A549 (cell line): ENCODE results near the gene SPNS2. TPM values are rescaled to one million over a fixed set of nuclear protein-coding genes. Genes with fewer than 3 reads are reported as not detected.

Source experiments
- ATAC-seq, 2 experiments: fragments of 200-7000 bp in 1 of 2; fragments of >200 bp in 1 of 2; cut with Nextera tagmentation in 1 of 2; cut with Tn5 transposase in 1 of 2; 3 replicates each; pipeline versions ENCODE4 v1.8.0 to v1.9.1; 2018 to 2020; ENCODE audit warnings: mild to moderate bottlenecking in 1 of 2, moderate library complexity in 1 of 2
- CTCF ChIA-PET: fragments of 300-600 bp; sonication (Branson Sonifier 250); formaldehyde crosslinking; extraction: SDS; loops from one replicate; lab custom pipeline; 2021; ENCODE audit warnings: antibody characterized with exemption, inconsistent platforms; lab: Yijun Ruan, JAX
- POLR2A ChIA-PET: fragments of 350-600 bp; formaldehyde crosslinking; extraction: SDS; loops from one replicate; lab custom pipeline; 2021; ENCODE audit warnings: antibody characterized with exemption, inconsistent platforms; lab: Yijun Ruan, JAX
- DNase-seq, 2 experiments: peaks; one replicate each; pipeline versions ENCODE4 v3.0.0 to v3.0.0-alpha.2; 2011 to 2016; ENCODE audit warnings: low read depth in 1 of 2, low spot score in 1 of 2
- FAIRE-seq: peaks from 2 replicates; lab custom pipeline; 2011; peaks lifted over from hg19 to GRCh38; lab: Jason Lieb, UNC
- H3K27ac ChIP-seq, 2 experiments: fragments of >200 bp; sonication (Bioruptor Twin); formaldehyde crosslinking; 3 replicates each; pipeline ENCODE4 v1.5.1; 2016 to 2017
- H3K4me1 ChIP-seq: fragments of >200 bp; sonication (Bioruptor Twin); formaldehyde crosslinking; 3 replicates; pipeline ENCODE4 v1.6.1; 2016
- H3K4me2 ChIP-seq: fragments of >200 bp; sonication (Bioruptor Twin); formaldehyde crosslinking; 3 replicates; pipeline ENCODE4 v1.6.1; 2016
- H3K4me3 ChIP-seq: fragments of >200 bp; sonication (Bioruptor Twin); formaldehyde crosslinking; 3 replicates; pipeline ENCODE4 v1.5.1; 2016
- H3K9me3 ChIP-seq: fragments of >200 bp; sonication (Bioruptor Twin); formaldehyde crosslinking; 3 replicates; pipeline ENCODE4 v1.6.1; 2016
- CBX2 ChIP-seq: fragments of 200-600 bp; sonication (generic); IDR thresholded peaks from 2 replicates; pipeline ENCODE4 v1.6.1; 2016; ENCODE audit warnings: low read depth, mild to moderate bottlenecking, borderline replicate concordance
- CBX8 ChIP-seq: fragments of 200-600 bp; sonication (generic); IDR thresholded peaks from 2 replicates; pipeline ENCODE4 v1.6.1; 2016
- CHD2 ChIP-seq: fragments of 150-350 bp; IDR thresholded peaks from 2 replicates; pipeline ENCODE4 v1.6.1; 2014; ENCODE audit warnings: low read length; ENCODE audit not compliant: partially characterized antibody
- CHD4 ChIP-seq: fragments of 200-600 bp; sonication (generic); IDR thresholded peaks from 2 replicates; pipeline ENCODE4 v1.6.1; 2016; ENCODE audit warnings: antibody characterized with exemption, mild to moderate bottlenecking, borderline replicate concordance
- EHF ChIP-seq: fragments of 250-450 bp; sonication (Bioruptor Pico); IDR thresholded peaks from 2 replicates; pipeline ENCODE4 v1.5.0; 2020; ENCODE audit warnings: mild to moderate bottlenecking
- EHMT2 ChIP-seq: fragments of 200-600 bp; sonication (generic); IDR thresholded peaks from 2 replicates; pipeline ENCODE4 v1.6.1; 2016; ENCODE audit warnings: antibody characterized with exemption, low read depth, mild to moderate bottlenecking, moderate library complexity
- HOXB13 ChIP-seq: fragments of 250-450 bp; sonication (Bioruptor Pico); IDR thresholded peaks from 2 replicates; pipeline ENCODE4 v1.5.0; 2020; ENCODE audit warnings: low read depth, mild to moderate bottlenecking, moderate library complexity
- KDM5A ChIP-seq: fragments of 200-600 bp; sonication (generic); IDR thresholded peaks from 2 replicates; pipeline ENCODE4 v1.6.1; 2016; ENCODE audit warnings: antibody characterized with exemption, mild to moderate bottlenecking
- MAZ ChIP-seq: fragments of 150-350 bp; IDR thresholded peaks from 2 replicates; pipeline ENCODE4 v1.6.1; 2014; ENCODE audit warnings: antibody characterized with exemption, low read depth, low read length, borderline replicate concordance
- MYC ChIP-seq: IDR thresholded peaks from 2 replicates; pipeline ENCODE4 v1.6.1; 2012; ENCODE audit warnings: mild to moderate bottlenecking, inconsistent platforms, low read length, improper control_type of control experiment, borderline replicate concordance
- PHF8 ChIP-seq: fragments of 200-600 bp; sonication (generic); IDR thresholded peaks from 2 replicates; pipeline ENCODE4 v1.6.1; 2016; ENCODE audit warnings: low read depth, mild to moderate bottlenecking, antibody characterized with exemption, moderate library complexity, borderline replicate concordance
- RARB ChIP-seq: fragments of 250-450 bp; sonication (Bioruptor Pico); IDR thresholded peaks from 2 replicates; pipeline ENCODE4 v1.8.0; 2021; ENCODE audit warnings: mild to moderate bottlenecking, moderate library complexity
- RCOR1 ChIP-seq: fragments of 150-350 bp; IDR thresholded peaks from 2 replicates; pipeline ENCODE4 v1.6.1; 2014; ENCODE audit warnings: antibody characterized with exemption, low read length, low read depth
- RFX5 ChIP-seq: fragments of 450-650 bp; IDR thresholded peaks from 2 replicates; pipeline ENCODE4 v1.7.1; 2014; ENCODE audit warnings: antibody characterized with exemption, mild to moderate bottlenecking, moderate library complexity
- RNF2 ChIP-seq: fragments of 200-600 bp; sonication (generic); IDR thresholded peaks from 2 replicates; pipeline ENCODE4 v1.6.1; 2016; ENCODE audit warnings: low read depth, mild to moderate bottlenecking, antibody characterized with exemption, moderate library complexity, borderline replicate concordance
- TP53 ChIP-seq: fragments of 250-450 bp; sonication (Bioruptor Pico); IDR thresholded peaks from 2 replicates; pipeline ENCODE4 v1.5.0; 2021; ENCODE audit warnings: mild to moderate bottlenecking, moderate library complexity
- ZFP36 ChIP-seq: fragments of 450-650 bp; IDR thresholded peaks from 2 replicates; pipeline ENCODE4 v1.6.1; 2014; ENCODE audit warnings: borderline replicate concordance; ENCODE audit not compliant: partially characterized antibody
- ZNF302 ChIP-seq: fragments of 250-450 bp; sonication (Bioruptor Pico); IDR thresholded peaks from 2 replicates; pipeline ENCODE4 v1.9.0; 2021; ENCODE audit warnings: inconsistent platforms, mild to moderate bottlenecking, moderate library complexity
- WGBS: methylation state at CpG from one replicate; pipeline ENCODE4 v1.1.6; 2017; ENCODE audit errors: missing lambda C conversion rate; 5-methylcytosine and 5-hydroxymethylcytosine counted together
- polyA plus RNA-seq, 4 experiments: library from polyadenylated mRNA; depleted of rRNA in 3 of 4; stranded (reverse); fragments of >200 nt; fragmentation: RNase III in 1 of 4; extraction: RNeasy Plus Mini Kit Qiagen cat#74134 plus additional on column Dnase treatment in 1 of 4; gene quantifications; 2 replicates in 3 of 4; 3 replicates in 1 of 4; pipeline ENCODE4 v1.2.3, GENCODE V29; 2011 to 2017
- TF ChIP-seq, protein P1 (sequence below): fragments of >200 bp; sonication (Bioruptor Twin); formaldehyde crosslinking; IDR thresholded peaks from 2 replicates; pipeline ENCODE4 v1.6.1; 2016
- TF ChIP-seq, protein P2 (sequence below): fragments of >200 bp; sonication (Bioruptor Twin); formaldehyde crosslinking; IDR thresholded peaks from 3 replicates; pipeline ENCODE4 v1.6.1; 2016
- TF ChIP-seq, protein P3 (sequence below): fragments of 250-450 bp; sonication (Bioruptor Pico); IDR thresholded peaks from 2 replicates; pipeline ENCODE4 v1.5.0; 2020; ENCODE audit warnings: low read depth, mild to moderate bottlenecking, moderate library complexity
- TF ChIP-seq, protein P4 (sequence below): IDR thresholded peaks from 2 replicates; pipeline ENCODE4 v1.6.1; 2012

The SPNS2 gene
- polyA plus RNA-seq, 2 of the 4 experiments (the other 2 are of a cell fraction), result 0.27 to 0.46 TPM

DNA sequence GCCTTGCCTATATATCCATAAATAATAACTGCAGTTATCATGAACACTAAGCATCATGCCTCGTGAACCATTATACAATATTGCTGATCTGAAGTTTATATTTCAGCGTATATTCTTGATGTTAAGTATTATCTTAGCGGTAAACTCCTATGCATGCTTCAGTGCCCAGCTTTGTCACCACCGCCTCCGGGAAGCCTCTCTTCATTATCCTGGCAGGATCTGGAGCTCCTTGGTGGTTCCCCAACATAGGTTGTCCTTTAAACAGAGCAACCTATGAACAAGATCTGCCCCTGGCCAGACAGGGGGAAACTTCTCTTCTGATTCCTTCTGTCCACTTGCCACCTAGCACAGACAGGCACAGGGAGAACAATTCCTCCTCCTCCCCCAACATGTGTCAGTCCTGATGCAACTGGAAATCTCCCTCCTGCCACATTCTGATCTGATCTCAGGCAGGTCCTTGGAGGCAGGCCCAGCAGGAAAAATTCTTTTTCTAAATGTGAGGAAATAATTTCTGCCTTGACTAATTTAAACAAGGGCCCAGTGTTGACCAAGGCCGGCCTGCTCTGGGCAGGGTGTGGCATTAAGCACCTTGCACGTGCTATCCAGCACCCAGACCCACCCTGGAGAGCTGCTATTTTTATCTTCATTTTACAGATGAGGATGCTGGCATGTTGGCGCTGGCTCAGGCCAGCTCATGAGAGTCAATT, 22.4 kb downstream of the SPNS2 start:
- CTCF ChIA-PET, result interaction anchor here (0.6 to 2.5 kb wide), 9 partner anchors 10 to 607 kb away, joined by 3 to 11 read pairs (median 4); no protein-coding TSS in a partner anchor
- TF ChIP-seq, protein P1, sequence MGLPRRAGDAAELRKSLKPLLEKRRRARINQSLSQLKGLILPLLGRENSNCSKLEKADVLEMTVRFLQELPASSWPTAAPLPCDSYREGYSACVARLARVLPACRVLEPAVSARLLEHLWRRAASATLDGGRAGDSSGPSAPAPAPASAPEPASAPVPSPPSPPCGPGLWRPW, result no peak
- TF ChIP-seq MAZ (no peak), PHF8 (no peak), HOXB13 (CRISPR knock-in tag) (no peak), RNF2 (no peak), ZFP36 (peak; percentile 70)
- no peak overlapping the region for H3K4me3 ChIP-seq
- no peaks in the 10 kb centered on the region for H3K9me3 ChIP-seq
- WGBS, result 72% methylated on average over 8 of the region's 8 CpGs
- DNase-seq (peak in 1 of 2 experiments; percentile 52), FAIRE-seq (no peak), ATAC-seq (peak in 1 of 2 experiments; percentile 11; a peak in 2 of 6 replicates)
- peak overlapping the region in 1 of 2 experiments; percentile 11; a peak in 2 of 6 replicates for H3K27ac ChIP-seq
- H3K4me1 ChIP-seq, result peaks cover 15% of the 10 kb centered on the region; the same call in 2 of the 3 replicates
- H3K4me2 ChIP-seq, result 0 out of 3 replicates have a peak overlapping the region, but pooled peaks have one; percentile 11
- POLR2A ChIA-PET, result interaction anchor here (0.6 kb wide), 1 partner anchor 49 kb away, joined by 3 read pairs; no protein-coding TSS in a partner anchor

DNA sequence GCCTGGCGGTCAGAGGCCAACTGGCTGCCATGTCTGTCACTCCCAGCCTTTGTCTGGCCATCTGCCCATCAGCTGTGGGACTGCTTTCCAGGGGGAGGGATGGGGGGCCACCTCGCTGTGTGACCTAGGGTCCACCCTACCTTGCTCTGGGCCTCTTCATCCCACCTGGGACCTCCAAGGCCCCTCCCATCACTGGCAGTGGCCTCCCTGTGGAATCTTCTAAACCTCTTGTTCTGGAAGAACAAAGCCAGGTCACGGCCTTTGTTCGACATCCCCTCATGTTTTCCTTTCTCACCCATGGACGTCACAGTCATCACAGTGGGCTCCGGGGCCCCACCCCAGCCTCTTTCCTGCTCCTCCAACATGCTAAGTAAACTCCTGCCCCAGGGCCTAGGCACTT, 24.0 kb downstream of the SPNS2 start:
- ChIA-PET POLR2A (no interaction called here), CTCF (interaction anchor here (1.0 to 2.6 kb wide), 2 partner anchors 15 to 44 kb away, joined by 3 to 8 read pairs; no protein-coding TSS in a partner anchor)
- FAIRE-seq, result no peak

DNA sequence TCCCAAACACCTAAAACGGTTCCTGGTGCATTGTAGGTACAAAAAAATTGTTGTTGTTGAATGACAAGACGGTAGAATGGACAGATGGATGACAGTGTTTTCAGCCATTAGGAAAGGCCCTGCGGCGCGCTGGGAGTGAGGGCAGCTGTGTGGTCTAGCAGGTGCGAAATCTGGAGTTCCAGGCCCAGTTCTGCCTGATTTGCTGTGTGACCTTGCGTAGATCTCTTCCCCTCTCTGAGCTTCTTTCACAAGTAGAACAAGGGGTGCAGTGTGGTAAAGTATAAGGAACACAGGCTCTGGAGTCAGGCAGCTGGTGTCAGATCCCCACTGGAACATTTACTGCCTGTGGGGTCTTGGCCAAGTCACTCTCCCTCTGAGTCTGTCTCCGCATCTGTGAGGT, 25.3 kb downstream of the SPNS2 start:
- CTCF ChIA-PET, result interaction anchor here (0.9 to 2.7 kb wide), 6 partner anchors 10 to 111 kb away, joined by 3 to 8 read pairs (median 4); no protein-coding TSS in a partner anchor
- Histone ChIP-seq H3K4me3 (no peak overlapping the region), H3K4me1 (peaks cover 15% of the 10 kb centered on the region; the same call in 2 of the 3 replicates), H3K9me3 (no peaks in the 10 kb centered on the region)
- POLR2A ChIA-PET, result no interaction called here
- no peak for TF ChIP-seq EHF (CRISPR knock-in tag)
- TF ChIP-seq HOXB13 (CRISPR knock-in tag), result no peak
- no peak for TF ChIP-seq KDM5A
- TF ChIP-seq MYC, result no peak
- TF ChIP-seq RNF2, result no peak
- TF ChIP-seq TP53, result no peak
- no peak for TF ChIP-seq CBX2
- no peak for TF ChIP-seq PHF8
- TF ChIP-seq, protein P2, sequence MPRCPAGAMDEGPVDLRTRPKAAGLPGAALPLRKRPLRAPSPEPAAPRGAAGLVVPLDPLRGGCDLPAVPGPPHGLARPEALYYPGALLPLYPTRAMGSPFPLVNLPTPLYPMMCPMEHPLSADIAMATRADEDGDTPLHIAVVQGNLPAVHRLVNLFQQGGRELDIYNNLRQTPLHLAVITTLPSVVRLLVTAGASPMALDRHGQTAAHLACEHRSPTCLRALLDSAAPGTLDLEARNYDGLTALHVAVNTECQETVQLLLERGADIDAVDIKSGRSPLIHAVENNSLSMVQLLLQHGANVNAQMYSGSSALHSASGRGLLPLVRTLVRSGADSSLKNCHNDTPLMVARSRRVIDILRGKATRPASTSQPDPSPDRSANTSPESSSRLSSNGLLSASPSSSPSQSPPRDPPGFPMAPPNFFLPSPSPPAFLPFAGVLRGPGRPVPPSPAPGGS, result no peak
- TF ChIP-seq RARB (CRISPR knock-in tag), result no peak
- TF ChIP-seq RFX5, result no peak
- TF ChIP-seq, protein P3, sequence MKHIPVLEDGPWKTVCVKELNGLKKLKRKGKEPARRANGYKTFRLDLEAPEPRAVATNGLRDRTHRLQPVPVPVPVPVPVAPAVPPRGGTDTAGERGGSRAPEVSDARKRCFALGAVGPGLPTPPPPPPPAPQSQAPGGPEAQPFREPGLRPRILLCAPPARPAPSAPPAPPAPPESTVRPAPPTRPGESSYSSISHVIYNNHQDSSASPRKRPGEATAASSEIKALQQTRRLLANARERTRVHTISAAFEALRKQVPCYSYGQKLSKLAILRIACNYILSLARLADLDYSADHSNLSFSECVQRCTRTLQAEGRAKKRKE (CRISPR knock-in tag), result no peak
- TF ChIP-seq CBX8, result no peak
- no peak for TF ChIP-seq RCOR1
- TF ChIP-seq ZNF302 (CRISPR knock-in tag), result no peak
- TF ChIP-seq, protein P4, sequence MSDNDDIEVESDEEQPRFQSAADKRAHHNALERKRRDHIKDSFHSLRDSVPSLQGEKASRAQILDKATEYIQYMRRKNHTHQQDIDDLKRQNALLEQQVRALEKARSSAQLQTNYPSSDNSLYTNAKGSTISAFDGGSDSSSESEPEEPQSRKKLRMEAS, result no peak
- TF ChIP-seq CHD4, result no peak
- TF ChIP-seq, all 56 proteins: peak for 0
- WGBS, result 84% methylated on average over 8 of the region's 8 CpGs
- H3K4me2 ChIP-seq, result no peak overlapping the region
- ATAC-seq, result no peak
- no peak for DNase-seq
- H3K27ac ChIP-seq, result no peak overlapping the region
- FAIRE-seq, result no peak

More for the DNA sequence above, 24.0 kb downstream of the SPNS2 start:
- Histone ChIP-seq H3K9me3 (no peaks in the 10 kb centered on the region), H3K27ac (no peak overlapping the region), H3K4me1 (peaks cover 15% of the 10 kb centered on the region; the same call in 2 of the 3 replicates), H3K4me3 (no peak overlapping the region), H3K4me2 (no peak overlapping the region)
- no peak for DNase-seq
- WGBS, result 77% methylated on average over 6 of the region's 6 CpGs
- ATAC-seq, result no peak
- TF ChIP-seq HOXB13 (CRISPR knock-in tag) (no peak), EHMT2 (no peak), CHD2 (no peak)
